Neuron (in vitro differentiated cells): ENCODE measurements around the gene LPCAT2.

Source experiments
- H2AFZ ChIP-seq: one replicate; pipeline ENCODE4 v1.6.1; 2013; ENCODE audit warnings: low read depth, mild to moderate bottlenecking, inconsistent platforms, low read length, moderate library complexity
- H3K27me3 ChIP-seq: one replicate; pipeline ENCODE4 v1.6.1; 2013; ENCODE audit warnings: low read length; ENCODE audit not compliant: insufficient read depth
- H3K36me3 ChIP-seq: one replicate; pipeline ENCODE4 v1.6.1; 2013; ENCODE audit warnings: low read length; ENCODE audit not compliant: insufficient read depth
- H3K4me1 ChIP-seq: one replicate; pipeline ENCODE4 v1.6.1; 2013; ENCODE audit warnings: low read length; ENCODE audit not compliant: insufficient read depth
- H3K4me3 ChIP-seq: 2 replicates; pipeline ENCODE4 v1.5.1; 2013; ENCODE audit warnings: mild to moderate bottlenecking, low read length, moderate library complexity
- H3K9me3 ChIP-seq: one replicate; pipeline ENCODE4 v1.6.1; 2013; ENCODE audit warnings: low read length

Gene LPCAT2

GRCh38 chr16:55501549-55502322 is 7.1 kb upstream of the LPCAT2 start:
- Histone ChIP-seq H3K4me3 (no peak overlapping the region), H3K27me3 (no peaks in the 10 kb centered on the region), H3K4me1 (peaks cover 26% of the 10 kb centered on the region), H3K9me3 (no peaks in the 10 kb centered on the region), H3K36me3 (peaks cover 6% of the 10 kb centered on the region), H2AFZ (no peak overlapping the region)

- no peak overlapping the region for H2AFZ ChIP-seq
- H3K9me3 ChIP-seq = no peaks in the 10 kb centered on the region
- no peaks in the 10 kb centered on the region for H3K27me3 ChIP-seq
- H3K4me1 ChIP-seq = peaks cover 26% of the 10 kb centered on the region
- peaks cover 6% of the 10 kb centered on the region for H3K36me3 ChIP-seq
- no peak overlapping the region for H3K4me3 ChIP-seq
These were observed 6.0 kb upstream of the LPCAT2 start for GRCh38 chr16:55502801-55503366.

- Histone ChIP-seq H3K4me3 (no peak overlapping the region), H3K4me1 (peaks cover 26% of the 10 kb centered on the region), H3K36me3 (peaks cover 2% of the 10 kb centered on the region), H3K9me3 (no peaks in the 10 kb centered on the region), H2AFZ (no peak overlapping the region), H3K27me3 (no peaks in the 10 kb centered on the region)
These were observed 4.9 kb upstream of the LPCAT2 start for GRCh38 chr16:55503726-55504550.

GRCh38 chr16:55505333-55506015 is 3.4 kb upstream of the LPCAT2 start:
- H3K4me3 ChIP-seq = no peak overlapping the region
- peaks cover 2% of the 10 kb centered on the region for H3K9me3 ChIP-seq
- H3K36me3 ChIP-seq = peaks cover 2% of the 10 kb centered on the region
- H3K4me1 ChIP-seq = peaks cover 11% of the 10 kb centered on the region
- no peaks in the 10 kb centered on the region for H3K27me3 ChIP-seq
- H2AFZ ChIP-seq = no peak overlapping the region

- Histone ChIP-seq H2AFZ (no peak overlapping the region), H3K9me3 (peaks cover 2% of the 10 kb centered on the region), H3K4me1 (peaks cover 5% of the 10 kb centered on the region), H3K4me3 (no peak overlapping the region), H3K27me3 (no peaks in the 10 kb centered on the region), H3K36me3 (peaks cover 2% of the 10 kb centered on the region)
These were observed 2.8 kb upstream of the LPCAT2 start for GRCh38 chr16:55506083-55506482.

GRCh38 chr16:55506708-55507107 is 2.2 kb upstream of the LPCAT2 start:
- no peaks in the 10 kb centered on the region for H3K27me3 ChIP-seq
- H2AFZ ChIP-seq = no peak overlapping the region
- H3K4me1 ChIP-seq = peaks cover 4% of the 10 kb centered on the region
- no peak overlapping the region for H3K4me3 ChIP-seq
- H3K9me3 ChIP-seq = peaks cover 2% of the 10 kb centered on the region
- H3K36me3 ChIP-seq = peaks cover 2% of the 10 kb centered on the region

- H3K4me1 ChIP-seq = no peaks in the 10 kb centered on the region
- peaks cover 2% of the 10 kb centered on the region for H3K9me3 ChIP-seq
- no peak overlapping the region for H3K4me3 ChIP-seq
- H3K27me3 ChIP-seq = no peaks in the 10 kb centered on the region
- H3K36me3 ChIP-seq = peaks cover 2% of the 10 kb centered on the region
- H2AFZ ChIP-seq = no peak overlapping the region
These were observed 476 bp upstream of the LPCAT2 start for GRCh38 chr16:55508271-55508921.

- Histone ChIP-seq H3K4me1 (no peaks in the 10 kb centered on the region), H3K36me3 (peaks cover 2% of the 10 kb centered on the region), H2AFZ (no peak overlapping the region), H3K9me3 (peaks cover 2% of the 10 kb centered on the region), H3K27me3 (no peaks in the 10 kb centered on the region), H3K4me3 (no peak overlapping the region)
These were observed 1.4 kb downstream of the LPCAT2 start for GRCh38 chr16:55510185-55510805.

GRCh38 chr16:55512941-55513340 is 4.1 kb downstream of the LPCAT2 start:
- Histone ChIP-seq H2AFZ (no peak overlapping the region), H3K4me3 (no peak overlapping the region), H3K36me3 (no peaks in the 10 kb centered on the region), H3K4me1 (no peaks in the 10 kb centered on the region), H3K27me3 (no peaks in the 10 kb centered on the region), H3K9me3 (peaks cover 2% of the 10 kb centered on the region)

GRCh38 chr16:55513616-55514015 is 4.7 kb downstream of the LPCAT2 start:
- no peaks in the 10 kb centered on the region for H3K27me3 ChIP-seq
- no peak overlapping the region for H3K4me3 ChIP-seq
- H3K36me3 ChIP-seq = no peaks in the 10 kb centered on the region
- H3K9me3 ChIP-seq = peaks cover 2% of the 10 kb centered on the region
- H3K4me1 ChIP-seq = no peaks in the 10 kb centered on the region
- no peak overlapping the region for H2AFZ ChIP-seq

GRCh38 chr16:55515111-55515510 is 6.2 kb downstream of the LPCAT2 start:
- no peak overlapping the region for H3K4me3 ChIP-seq
- no peaks in the 10 kb centered on the region for H3K27me3 ChIP-seq
- H3K36me3 ChIP-seq = no peaks in the 10 kb centered on the region
- no peaks in the 10 kb centered on the region for H3K4me1 ChIP-seq
- H3K9me3 ChIP-seq = no peaks in the 10 kb centered on the region
- no peak overlapping the region for H2AFZ ChIP-seq

- H3K36me3 ChIP-seq = no peaks in the 10 kb centered on the region
- H3K27me3 ChIP-seq = no peaks in the 10 kb centered on the region
- H3K4me1 ChIP-seq = no peaks in the 10 kb centered on the region
- H2AFZ ChIP-seq = no peak overlapping the region
- no peaks in the 10 kb centered on the region for H3K9me3 ChIP-seq
- no peak overlapping the region for H3K4me3 ChIP-seq
These were observed 12.9 kb downstream of the LPCAT2 start for GRCh38 chr16:55521792-55522191.
